HG03460 (cell line): ENCODE results near the gene FAR1.
"Not testable (repeated sequence)": the region's sequence is repeated elsewhere in the genome, so short reads cannot be mapped to it uniquely, and the experiment has no call there.

Experiments
- ATAC-seq: cut with Tn5 transposase; IDR thresholded peaks from one replicate; pipeline ENCODE4 v1.9.1; 2021; ENCODE audit not compliant: unreplicated experiment

FAR1 gene

GRCh38 chr11:13668102-13668956, at the start of gene FAR1:
FAR1 (plus strand) TSS chr11:13668668; CDS start chr11:13694766, 26,098 bp downstream.
- ATAC-seq = peak; percentile 85

GRCh38 chr11:13620063-13620462, 48.4 kb upstream of the FAR1 start:
- ATAC-seq = no peak

GRCh38 chr11:13626818-13627217, 41.6 kb upstream of the FAR1 start:
- not testable (repeated sequence) for ATAC-seq

- not testable (repeated sequence) for ATAC-seq
Measured at GRCh38 chr11:13628634-13629033, 39.8 kb upstream of the FAR1 start.

- ATAC-seq = no peak
Measured at GRCh38 chr11:13629779-13630178, 38.7 kb upstream of the FAR1 start.

- no peak for ATAC-seq
Measured at GRCh38 chr11:13635290-13635689, 33.2 kb upstream of the FAR1 start.

GRCh38 chr11:13635804-13636203, 32.7 kb upstream of the FAR1 start:
- ATAC-seq = no peak

- no peak for ATAC-seq
Measured at GRCh38 chr11:13637125-13638069, 31.1 kb upstream of the FAR1 start.

GRCh38 chr11:13638422-13638821, 30.0 kb upstream of the FAR1 start:
- no peak for ATAC-seq

GRCh38 chr11:13644997-13645687, 23.3 kb upstream of the FAR1 start:
- no peak for ATAC-seq

GRCh38 chr11:13647391-13647790, 21.1 kb upstream of the FAR1 start:
- ATAC-seq = no peak

GRCh38 chr11:13649619-13650018, 18.8 kb upstream of the FAR1 start:
- no peak for ATAC-seq

GRCh38 chr11:13651515-13651914, 17.0 kb upstream of the FAR1 start:
- not testable (repeated sequence) for ATAC-seq

GRCh38 chr11:13661074-13661623, 7.3 kb upstream of the FAR1 start:
- ATAC-seq = peak; percentile 82

GRCh38 chr11:13663631-13664071, 4.8 kb upstream of the FAR1 start:
- ATAC-seq = no peak

- ATAC-seq = no peak
Measured at GRCh38 chr11:13664351-13664750, 4.1 kb upstream of the FAR1 start.

- ATAC-seq = no peak
Measured at GRCh38 chr11:13666708-13667107, 1.8 kb upstream of the FAR1 start.

GRCh38 chr11:13667245-13667644, 1.2 kb upstream of the FAR1 start:
- no peak for ATAC-seq

GRCh38 chr11:13667795-13668101, 720 bp upstream of the FAR1 start:
- no peak for ATAC-seq

GRCh38 chr11:13668957-13669521, 571 bp downstream of the FAR1 start:
- ATAC-seq = peak; percentile 7
